Fibroblast of the aortic adventitia (primary cell): ENCODE results near the gene TGM2. TPM values are rescaled to one million over a fixed set of nuclear protein-coding genes. Genes with fewer than 3 reads are reported as not detected.

ENCODE experiments used
- DNase-seq: peaks from one replicate; pipeline ENCODE4 v3.0.0-alpha.2; 2010; ENCODE audit warnings: low read depth
- H3K4me3 ChIP-seq: 2 replicates; pipeline ENCODE4 v1.5.1; 2011; ENCODE audit warnings: low read depth, mild to moderate bottlenecking, control low read depth, low read length, moderate library complexity
- CTCF ChIP-seq: IDR thresholded peaks from 2 replicates; pipeline ENCODE4 v1.5.1; 2011; ENCODE audit warnings: mild to moderate bottlenecking, low read length, control low read depth, inconsistent platforms; ENCODE audit not compliant: insufficient read depth
- total RNA-seq: library from RNA; depleted of rRNA; stranded (reverse); fragments of >200 nt; gene quantifications from 2 replicates; pipeline ENCODE4 v1.2.3, GENCODE V29; 2012; ENCODE audit warnings: low replicate concordance

TGM2 gene
- total RNA-seq, 1 donor = 117 TPM

- TF ChIP-seq CTCF = no peak
- no peak for DNase-seq
- no peak overlapping the region for H3K4me3 ChIP-seq
Measured at GRCh38 chr20:38112930-38113294, 52.2 kb downstream of the TGM2 start.

GRCh38 chr20:38112261-38112929, 52.7 kb downstream of the TGM2 start:
- DNase-seq = no peak
- no peak overlapping the region for H3K4me3 ChIP-seq
- no peak for TF ChIP-seq CTCF

- no peak overlapping the region for H3K4me3 ChIP-seq
- TF ChIP-seq CTCF = no peak
- DNase-seq = no peak
Measured at GRCh38 chr20:38111366-38112232, 53.5 kb downstream of the TGM2 start.

GRCh38 chr20:38110525-38111178, 54.4 kb downstream of the TGM2 start:
- TF ChIP-seq CTCF = no peak
- H3K4me3 ChIP-seq = no peak overlapping the region
- DNase-seq = no peak

- peak; percentile 100 for DNase-seq
- TF ChIP-seq CTCF = no peak
- no peak overlapping the region for H3K4me3 ChIP-seq
Measured at GRCh38 chr20:38109591-38110524, 55.2 kb downstream of the TGM2 start.

- TF ChIP-seq CTCF = no peak
- DNase-seq = peak; percentile 98
- H3K4me3 ChIP-seq = no peak overlapping the region
Measured at GRCh38 chr20:38108986-38109541, 56.0 kb downstream of the TGM2 start.
